ENCODE data around the gene FOXO3. TPM values are rescaled to one million over a fixed set of nuclear protein-coding genes. Genes with fewer than 3 reads are reported as not detected.

FOXO3 gene
- total and polyA plus RNA-seq, 2 of the 13 experiments (the other 11 are each of a cell fraction or from before 2014, with no cell fraction given), result 16.0 to 22.5 TPM

DNA sequence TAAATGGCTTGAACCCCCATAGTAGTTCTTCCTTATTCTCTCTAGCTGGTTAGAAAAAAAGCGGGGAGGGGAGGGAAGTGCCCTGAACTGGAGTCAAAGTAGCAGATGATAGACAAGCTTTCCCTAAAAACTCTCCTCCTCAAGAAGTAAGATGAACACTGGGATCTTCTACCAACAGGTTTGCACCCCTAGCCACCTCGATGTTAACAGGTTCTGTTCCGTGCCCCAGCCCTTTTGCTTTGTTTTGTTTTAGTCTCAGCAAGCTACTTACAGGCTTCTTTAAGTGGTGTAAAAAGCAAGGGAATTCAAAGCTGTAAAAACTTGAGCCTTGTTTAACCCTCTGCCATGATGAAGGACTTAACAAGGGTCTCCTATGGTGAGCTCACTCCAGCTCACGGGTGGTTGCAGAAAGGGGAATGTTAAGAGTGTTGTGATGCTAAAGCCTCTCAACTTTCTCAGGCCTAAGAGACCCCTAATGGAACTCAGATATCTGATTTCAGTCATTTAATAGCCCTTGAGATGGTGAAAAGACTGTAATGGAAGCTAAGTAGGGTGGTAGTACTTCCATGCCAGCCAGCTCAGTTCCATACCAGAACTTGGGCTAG is 106.0 kb downstream of the FOXO3 start:
- peaks cover 8 to 46% of the 10 kb centered on the region in 2 experiments; a peak in 4 of 5 replicates for H3K36me3 ChIP-seq (replicated peaks in 1 of 2; ENCODE audit: control insufficient read depth in 1 of 2, insufficient read depth in 2 of 2, low read length in 2 of 2)
- peak; percentile 43 for FAIRE-seq
- H3K9ac ChIP-seq (ENCODE audit: insufficient read depth, low read depth, low read length), result no peak overlapping the region
- no peak overlapping the region for H2AFZ ChIP-seq (ENCODE audit: low read length)
- ChIA-PET POLR2A (no interaction called here), CTCF (ENCODE audit: low intra/inter-chr PET ratio, low total read pairs) (no interaction called here)
- DNase-seq (ENCODE audit: low spot score), result no peak
- H3K79me2 ChIP-seq (ENCODE audit: insufficient read depth, low read length), result peaks cover 32% of the 10 kb centered on the region
- H3K9me3 ChIP-seq (ENCODE audit: low read length), result no peaks in the 10 kb centered on the region
- WGBS (ENCODE audit: low lambda C conversion rate), result 99% methylated on average over 4 of the region's 4 CpGs
- TF ChIP-seq GABPA (IDR thresholded peaks at IDR 0.05; ENCODE audit: low read depth, low read length) (no peak), GABPA (CRISPR knock-in tag; IDR thresholded peaks at IDR 0.05; ENCODE audit: low read depth) (no peak)
- peaks cover 11% of the 10 kb centered on the region; the same call in 1 of the 2 replicates for H4K20me1 ChIP-seq (ENCODE audit: insufficient read depth, low read length)
- ATAC-seq, result no peak
- no peaks in the 10 kb centered on the region for H3K27me3 ChIP-seq (ENCODE audit: control insufficient read depth in 1 of 2, insufficient read depth in 2 of 2, low read length in 2 of 2)
- BruUV-seq (replicated peaks), result no TSS peak
- H3K4me1 ChIP-seq (ENCODE audit: insufficient read depth, low read length), result no peaks in the 10 kb centered on the region
- H3K4me3 ChIP-seq (replicated peaks in 1 of 3; ENCODE audit: insufficient read depth in 1 of 3, low read depth in 2 of 3, low read length in 3 of 3), result no peak overlapping the region
- intact Hi-C loops (cut with micrococcal nuclease; ENCODE audit: unreplicated experiment) (no loop called here), in situ Hi-C loops (cut with HindIII; ENCODE audit: extremely low pct_ligation_motif_present, low pct_unique_long_range_greater_than_20kb) (no loop called here)
- no peak overlapping the region for H3K4me2 ChIP-seq (ENCODE audit: low read depth, low read length)
- H3K27ac ChIP-seq (ENCODE audit: extremely low read length, insufficient read depth, low read length), result no peak overlapping the region

DNA sequence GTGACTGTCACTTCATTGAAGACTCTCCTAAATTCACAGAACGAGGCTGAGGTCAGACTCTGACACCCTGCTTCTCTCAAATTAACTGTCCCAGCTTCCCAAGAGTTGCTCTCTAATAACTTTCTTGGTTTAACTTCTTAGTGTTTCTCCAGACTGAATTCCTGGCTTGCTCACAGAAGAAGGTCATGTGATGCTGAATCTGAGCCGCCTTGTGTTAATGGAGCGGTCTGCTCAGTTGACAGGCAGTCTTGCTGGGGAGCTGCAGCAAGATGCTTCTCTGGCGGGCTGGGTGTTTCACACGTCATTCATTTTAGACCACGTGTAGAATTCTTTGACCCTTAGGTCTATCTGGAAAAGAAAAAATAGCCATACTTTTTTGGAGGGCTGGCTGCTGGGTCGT is 107.3 kb downstream of the FOXO3 start:
- no peak overlapping the region for H3K9ac ChIP-seq (ENCODE audit: insufficient read depth, low read depth, low read length)
- peaks cover 8 to 46% of the 10 kb centered on the region in 2 experiments; a peak in 4 of 5 replicates for H3K36me3 ChIP-seq (replicated peaks in 1 of 2; ENCODE audit: control insufficient read depth in 1 of 2, insufficient read depth in 2 of 2, low read length in 2 of 2)
- intact Hi-C loops (cut with micrococcal nuclease; ENCODE audit: unreplicated experiment) (no loop called here), in situ Hi-C loops (cut with HindIII; ENCODE audit: extremely low pct_ligation_motif_present, low pct_unique_long_range_greater_than_20kb) (no loop called here)
- no TSS peak for BruUV-seq (replicated peaks)
- no peak overlapping the region for H2AFZ ChIP-seq (ENCODE audit: low read length)
- H3K4me1 ChIP-seq (ENCODE audit: insufficient read depth, low read length), result no peaks in the 10 kb centered on the region
- H4K20me1 ChIP-seq (ENCODE audit: insufficient read depth, low read length), result peaks cover 8% of the 10 kb centered on the region; the same call in 1 of the 2 replicates
- POLR2A ChIA-PET, result no interaction called here
- TF ChIP-seq ZNF577 (CRISPR knock-in tag; IDR thresholded peaks at IDR 0.05; ENCODE audit: borderline replicate concordance, low read depth) (no peak), ZNF160 (CRISPR knock-in tag; IDR thresholded peaks at IDR 0.05) (no peak), MIER2 (CRISPR knock-in tag; IDR thresholded peaks at IDR 0.05) (no peak), IKZF4 (CRISPR knock-in tag; IDR thresholded peaks at IDR 0.05; ENCODE audit: borderline replicate concordance, low read depth, not compliant biosample characterization) (no peak)
- DNase-seq (ENCODE audit: low spot score) (no peak), FAIRE-seq (no peak), ATAC-seq (no peak)
- no peak overlapping the region for H3K27ac ChIP-seq (ENCODE audit: extremely low read length, insufficient read depth, low read length)
- no peak overlapping the region for H3K4me2 ChIP-seq (ENCODE audit: low read depth, low read length)
- no peaks in the 10 kb centered on the region for H3K9me3 ChIP-seq (ENCODE audit: low read length)
- no peak overlapping the region for H3K4me3 ChIP-seq (replicated peaks in 1 of 3; ENCODE audit: insufficient read depth in 1 of 3, low read depth in 2 of 3, low read length in 3 of 3)
- H3K27me3 ChIP-seq (ENCODE audit: control insufficient read depth in 1 of 2, insufficient read depth in 2 of 2, low read length in 2 of 2), result no peaks in the 10 kb centered on the region
- H3K79me2 ChIP-seq (ENCODE audit: insufficient read depth, low read length), result peaks cover 38% of the 10 kb centered on the region
- CTCF ChIA-PET (ENCODE audit: low intra/inter-chr PET ratio, low total read pairs), result no interaction called here
- 95% methylated on average over 7 of the region's 7 CpGs for WGBS (ENCODE audit: low lambda C conversion rate)
